ENCODE measurements around the gene TIMM17A. TPM values are rescaled to one million over a fixed set of nuclear protein-coding genes. Genes with fewer than 3 reads are reported as not detected.
A peak's percentile ranks its signal among the peaks of the same experiment; 100 is the strongest.

The TIMM17A gene
- 45.7 TPM for total RNA-seq (ENCODE audit: unreplicated experiment)
- long read RNA-seq, transcript TIMM17A-201 (6 exons, 1,659 nt), result major isoform, 37 of 40 reads
- long read RNA-seq, partial matches to known transcripts, result 1 of 40 reads
- long read RNA-seq, other reads (novel, unspliced or antisense), result 1 of 40 reads

GRCh38 chr1:201955009-201955728 lies at the start of gene TIMM17A:
Gene TIMM17A (plus strand): TSS chr1:201955503. CDS start chr1:201955527, 24 bp downstream.
- peaks cover 6% of the 10 kb centered on the region for H3K27me3 Mint-ChIP-seq (ENCODE audit: unreplicated experiment)
- peaks cover 17% of the 10 kb centered on the region for H3K4me1 Mint-ChIP-seq (ENCODE audit: unreplicated experiment)
- H3K4me3 Mint-ChIP-seq (ENCODE audit: unreplicated experiment), result peak within 1 kb of the TSS; percentile 93
- H3K27ac Mint-ChIP-seq (ENCODE audit: unreplicated experiment), result peak within 1 kb of the TSS; percentile 79
- H3K36me3 Mint-ChIP-seq (ENCODE audit: low read depth, unreplicated experiment), result no peaks in the 10 kb centered on the region
- no peak for TF ChIP-seq CTCF (IDR thresholded peaks at IDR 0.05; ENCODE audit: unreplicated experiment)
- DNase-seq (ENCODE audit: low spot score), result peak; percentile 95
- no peaks in the 10 kb centered on the region for H3K9me3 Mint-ChIP-seq (ENCODE audit: unreplicated experiment)

- Mint-ChIP-seq H3K27ac (ENCODE audit: unreplicated experiment) (no peak overlapping the region), H3K4me3 (ENCODE audit: unreplicated experiment) (no peak overlapping the region), H3K9me3 (ENCODE audit: unreplicated experiment) (no peaks in the 10 kb centered on the region), H3K27me3 (ENCODE audit: unreplicated experiment) (peaks cover 5% of the 10 kb centered on the region), H3K4me1 (ENCODE audit: unreplicated experiment) (no peaks in the 10 kb centered on the region), H3K36me3 (ENCODE audit: low read depth, unreplicated experiment) (no peaks in the 10 kb centered on the region)
- no peak for TF ChIP-seq CTCF (IDR thresholded peaks at IDR 0.05; ENCODE audit: unreplicated experiment)
- DNase-seq (ENCODE audit: low spot score), result no peak
Measured at GRCh38 chr1:201906336-201906735, 49.0 kb upstream of the TIMM17A start.

GRCh38 chr1:201907621-201908020 lies 47.7 kb upstream of the TIMM17A start:
- H3K27ac Mint-ChIP-seq (ENCODE audit: unreplicated experiment), result no peak overlapping the region
- peaks cover 6% of the 10 kb centered on the region for H3K27me3 Mint-ChIP-seq (ENCODE audit: unreplicated experiment)
- H3K4me3 Mint-ChIP-seq (ENCODE audit: unreplicated experiment), result no peak overlapping the region
- H3K9me3 Mint-ChIP-seq (ENCODE audit: unreplicated experiment), result no peaks in the 10 kb centered on the region
- no peak for DNase-seq (ENCODE audit: low spot score)
- TF ChIP-seq CTCF (IDR thresholded peaks at IDR 0.05; ENCODE audit: unreplicated experiment), result no peak
- H3K4me1 Mint-ChIP-seq (ENCODE audit: unreplicated experiment), result no peaks in the 10 kb centered on the region
- no peaks in the 10 kb centered on the region for H3K36me3 Mint-ChIP-seq (ENCODE audit: low read depth, unreplicated experiment)

GRCh38 chr1:201911826-201912571 lies 43.3 kb upstream of the TIMM17A start:
- no peak for DNase-seq (ENCODE audit: low spot score)
- Mint-ChIP-seq H3K4me1 (ENCODE audit: unreplicated experiment) (peaks cover 9% of the 10 kb centered on the region), H3K27me3 (ENCODE audit: unreplicated experiment) (peaks cover 3% of the 10 kb centered on the region), H3K36me3 (ENCODE audit: low read depth, unreplicated experiment) (peaks cover 5% of the 10 kb centered on the region), H3K4me3 (ENCODE audit: unreplicated experiment) (no peak overlapping the region), H3K9me3 (ENCODE audit: unreplicated experiment) (no peaks in the 10 kb centered on the region), H3K27ac (ENCODE audit: unreplicated experiment) (no peak overlapping the region)
- TF ChIP-seq CTCF (IDR thresholded peaks at IDR 0.05; ENCODE audit: unreplicated experiment), result no peak
